NK-92 (cell line): ENCODE measurements around the gene METTL22.

Experiments
- DNase-seq: peaks from one replicate; lab custom pipeline; 2025; ENCODE audit not compliant: unreplicated experiment; lab: John Stamatoyannopoulos, UW

Gene METTL22

GRCh38 chr16:8594149-8594666, 27.3 kb upstream of the METTL22 start:
- no peak for DNase-seq

- DNase-seq = no peak
Observed at GRCh38 chr16:8595783-8596182, 25.7 kb upstream of the METTL22 start.

- no peak for DNase-seq
Observed at GRCh38 chr16:8596581-8596980, 24.9 kb upstream of the METTL22 start.

DNA sequence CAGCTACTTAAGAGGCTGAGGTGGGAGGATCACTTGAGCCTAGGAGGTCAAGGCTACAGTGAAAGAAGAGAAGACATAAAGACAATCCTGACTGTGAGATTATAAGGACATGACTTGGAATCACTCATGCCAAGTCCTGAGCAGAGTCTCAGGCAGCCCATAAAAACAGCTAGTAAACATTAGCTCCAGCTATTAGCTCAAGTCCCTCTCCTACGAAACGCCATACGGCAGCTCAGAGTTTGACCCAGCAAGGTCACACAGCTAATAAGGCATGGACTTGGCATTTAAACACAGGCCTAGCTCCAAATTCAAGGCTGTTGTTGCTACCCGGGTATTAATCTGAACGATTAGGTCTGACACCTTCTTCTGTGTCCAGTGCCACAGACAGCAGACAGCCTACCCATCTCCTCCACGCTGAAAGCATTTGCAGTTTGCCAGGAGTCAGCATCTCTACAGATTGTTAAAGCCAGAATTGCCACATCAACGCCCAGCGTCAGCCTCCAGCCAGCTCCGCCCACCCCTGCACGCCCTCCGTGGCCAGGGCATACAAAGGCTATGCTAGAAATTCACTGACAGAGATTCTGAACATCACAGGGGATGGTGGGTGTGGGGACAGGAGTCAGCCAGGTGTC, 21.2 kb upstream of the METTL22 start:
- DNase-seq = no peak

- no peak for DNase-seq
Observed at GRCh38 chr16:8605554-8605953, 15.9 kb upstream of the METTL22 start.

GRCh38 chr16:8607214-8607613, 14.3 kb upstream of the METTL22 start:
- DNase-seq = no peak

- no peak for DNase-seq
Observed at GRCh38 chr16:8611122-8611521, 10.4 kb upstream of the METTL22 start.

DNA sequence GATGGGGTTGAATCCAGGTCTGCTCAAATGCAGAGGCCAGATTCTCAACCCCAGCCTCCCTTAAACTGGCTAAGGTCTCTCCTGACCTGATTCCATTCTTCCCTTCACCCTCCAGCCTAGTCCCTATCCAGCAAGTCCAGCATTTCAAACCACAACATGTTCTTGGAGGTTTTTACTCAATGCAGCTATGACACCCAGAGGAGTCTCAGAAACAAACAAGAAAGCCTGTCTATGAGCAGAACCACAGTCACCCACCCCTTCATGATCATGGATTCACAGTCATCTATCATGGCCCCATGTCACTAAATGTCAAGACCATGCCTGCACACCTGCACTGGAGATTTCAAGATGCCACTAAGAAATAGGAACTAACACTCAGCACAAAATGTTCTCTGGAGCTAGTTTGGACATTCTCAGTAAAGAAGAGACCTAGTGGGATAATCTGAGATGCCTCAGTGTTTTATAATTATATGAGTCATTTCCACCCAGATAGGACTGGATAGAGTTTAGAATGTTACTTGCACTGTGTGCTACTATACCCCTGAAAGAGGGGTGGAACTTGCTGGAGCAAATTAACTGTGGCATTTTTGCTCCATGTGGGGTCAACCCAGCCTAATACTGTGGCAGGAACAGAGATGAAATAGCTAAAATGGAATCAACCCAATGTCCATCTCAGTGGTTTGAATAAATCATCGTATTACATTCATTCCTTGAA, 9.5 kb upstream of the METTL22 start:
- DNase-seq = no peak

GRCh38 chr16:8614435-8615029, 7.0 kb upstream of the METTL22 start:
- no peak for DNase-seq

DNA sequence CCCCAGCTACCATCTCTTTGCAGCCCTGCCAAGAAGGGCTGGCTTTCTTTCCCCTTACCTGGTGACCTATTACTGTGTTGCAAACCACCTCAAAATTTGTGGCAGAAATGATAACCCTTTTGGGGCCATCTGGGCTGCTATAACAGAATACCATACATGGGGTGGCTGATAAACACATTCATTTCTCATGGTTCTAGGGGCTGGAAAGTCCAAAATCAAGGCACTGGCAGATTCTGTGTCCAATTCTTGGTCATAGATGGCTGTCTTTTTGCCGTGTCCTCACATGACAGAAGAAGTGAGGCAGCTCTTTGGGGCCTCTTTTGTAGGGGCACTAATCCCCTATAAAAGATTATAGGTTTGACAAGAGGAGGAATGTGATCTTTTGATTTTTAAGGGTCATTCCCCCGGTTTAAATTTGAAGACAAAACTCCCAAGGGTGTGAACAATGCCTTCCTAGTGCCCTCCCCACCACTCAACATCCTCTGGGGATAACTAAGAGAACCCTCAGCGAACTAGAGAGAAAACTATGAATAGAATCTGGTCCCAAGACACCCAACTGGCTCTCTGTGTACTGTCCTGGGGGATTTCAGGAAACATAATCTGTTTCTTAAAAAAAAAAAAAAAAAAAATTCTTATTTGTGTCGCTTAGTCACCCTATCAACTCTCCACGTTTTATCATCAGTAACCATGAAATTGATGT, 1.7 kb upstream of the METTL22 start:
- DNase-seq = no peak

GRCh38 chr16:8620535-8620934, 963 bp upstream of the METTL22 start:
- no peak for DNase-seq

- no peak for DNase-seq
Observed at GRCh38 chr16:8621222-8621571, 301 bp upstream of the METTL22 start.

DNA sequence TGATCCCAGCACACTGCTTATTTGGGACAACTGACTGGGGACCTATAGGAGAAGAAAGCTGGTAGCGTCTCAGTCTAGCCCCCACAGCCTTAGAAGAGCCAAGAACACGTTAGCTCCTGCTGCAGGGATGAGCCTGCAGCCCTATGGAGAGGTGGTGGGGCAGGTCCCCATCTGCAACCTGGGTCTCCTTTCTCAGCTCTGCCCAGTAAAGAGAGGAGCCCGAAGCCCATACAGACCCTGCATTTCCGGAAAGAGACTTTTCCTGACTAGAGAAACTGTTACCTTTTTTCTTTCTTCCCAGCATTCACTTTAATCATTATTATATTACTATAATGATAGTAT, 788 bp downstream of the METTL22 start:
- no peak for DNase-seq

GRCh38 chr16:8623634-8624033, 2.1 kb downstream of the METTL22 start:
- DNase-seq = no peak

DNA sequence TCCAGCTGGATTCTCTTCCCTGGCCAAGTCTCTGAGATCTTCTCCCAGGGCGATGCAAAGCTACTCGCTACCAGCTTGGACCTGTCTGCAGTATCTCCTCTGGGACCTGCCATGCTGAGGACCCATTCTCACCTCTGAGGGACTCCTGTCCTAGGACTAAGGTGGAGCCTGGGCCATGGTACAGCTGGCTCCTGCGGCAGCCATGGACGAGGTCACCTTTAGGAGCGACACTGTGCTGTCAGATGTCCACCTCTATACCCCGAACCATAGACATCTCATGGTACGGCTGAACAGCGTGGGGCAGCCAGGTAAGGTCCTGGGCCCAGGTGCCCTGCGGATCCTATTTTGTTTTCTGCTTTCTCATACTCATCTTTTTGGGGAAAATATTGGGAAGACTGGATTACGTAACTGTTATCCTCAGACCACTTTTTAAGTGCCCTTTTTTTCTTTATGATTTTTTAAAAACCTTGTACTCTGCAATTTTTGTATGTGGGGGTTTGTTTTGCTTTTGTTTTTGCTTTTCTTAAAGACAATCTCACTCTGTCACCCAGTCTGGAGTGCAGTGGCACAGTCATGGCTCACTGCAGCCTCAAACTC, 4.1 kb downstream of the METTL22 start:
- no peak for DNase-seq

GRCh38 chr16:8626946-8627345, 5.4 kb downstream of the METTL22 start:
- no peak for DNase-seq

GRCh38 chr16:8627456-8627855, 6.0 kb downstream of the METTL22 start:
- no peak for DNase-seq

DNA sequence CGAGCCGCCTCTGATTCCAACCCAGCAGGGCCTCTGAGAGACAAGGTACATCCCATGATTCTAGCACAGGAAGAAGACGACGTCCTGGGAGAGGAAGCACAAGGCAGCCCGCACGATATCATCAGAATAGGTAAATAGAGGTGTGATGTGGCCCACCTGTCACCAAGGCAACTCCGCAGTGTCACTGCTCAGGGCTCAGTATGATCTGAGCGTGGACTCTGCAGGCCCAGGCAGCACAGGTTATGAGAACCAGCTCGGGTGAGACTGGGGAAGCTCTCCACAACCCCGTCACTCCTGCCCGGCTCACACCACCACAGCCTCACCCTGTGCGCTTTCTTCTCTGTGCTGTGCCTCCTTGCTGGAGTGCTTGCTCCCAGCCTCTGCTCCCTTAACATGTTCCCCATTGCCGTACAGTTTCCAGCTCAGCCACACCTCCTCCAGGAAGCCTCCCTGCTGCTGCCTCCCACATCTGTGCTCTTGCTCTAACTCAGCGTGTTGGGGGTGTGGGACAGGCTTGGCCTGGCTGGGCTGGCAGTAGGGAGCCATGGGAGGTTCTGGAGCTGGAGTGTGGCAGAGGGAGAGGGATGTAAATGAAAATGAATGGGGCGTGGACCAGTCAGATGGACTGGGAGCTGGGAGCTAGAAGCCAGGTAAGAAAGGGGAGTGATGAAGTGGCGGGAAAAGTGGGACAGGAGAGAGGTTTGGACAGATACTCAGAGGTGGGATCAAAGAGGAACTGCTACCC, 7.7 kb downstream of the METTL22 start:
- DNase-seq = no peak

- no peak for DNase-seq
Observed at GRCh38 chr16:8630255-8630953, 8.9 kb downstream of the METTL22 start.

DNA sequence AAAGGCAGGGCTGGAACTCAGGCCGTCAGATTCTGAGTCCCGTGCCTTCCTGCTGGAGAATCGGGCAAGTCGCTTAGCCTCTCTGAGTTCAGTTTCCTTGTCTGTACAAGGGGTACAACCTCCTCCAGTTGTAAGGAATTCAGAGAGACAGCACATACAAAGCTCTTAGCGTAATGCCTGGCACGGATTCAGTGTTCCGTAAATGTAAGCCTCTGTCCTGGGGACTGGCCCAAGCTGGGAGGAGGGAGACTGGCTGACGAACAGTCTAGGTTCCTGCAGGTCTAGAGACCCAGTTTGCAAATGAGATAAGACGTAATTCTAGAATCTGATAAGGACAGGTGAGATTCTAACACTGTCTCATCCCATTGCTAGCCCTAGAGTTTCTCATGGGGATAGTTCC, 9.9 kb downstream of the METTL22 start:
- no peak for DNase-seq
